8988T (cell line): ENCODE data around the gene MGME1.
"Not testable (repeated sequence)": the region's sequence is repeated elsewhere in the genome, so short reads cannot be mapped to it uniquely, and the experiment has no call there.

Source experiments
- DNase-seq: peaks from one replicate; pipeline ENCODE4 v3.0.0; 2011

The MGME1 gene

DNA sequence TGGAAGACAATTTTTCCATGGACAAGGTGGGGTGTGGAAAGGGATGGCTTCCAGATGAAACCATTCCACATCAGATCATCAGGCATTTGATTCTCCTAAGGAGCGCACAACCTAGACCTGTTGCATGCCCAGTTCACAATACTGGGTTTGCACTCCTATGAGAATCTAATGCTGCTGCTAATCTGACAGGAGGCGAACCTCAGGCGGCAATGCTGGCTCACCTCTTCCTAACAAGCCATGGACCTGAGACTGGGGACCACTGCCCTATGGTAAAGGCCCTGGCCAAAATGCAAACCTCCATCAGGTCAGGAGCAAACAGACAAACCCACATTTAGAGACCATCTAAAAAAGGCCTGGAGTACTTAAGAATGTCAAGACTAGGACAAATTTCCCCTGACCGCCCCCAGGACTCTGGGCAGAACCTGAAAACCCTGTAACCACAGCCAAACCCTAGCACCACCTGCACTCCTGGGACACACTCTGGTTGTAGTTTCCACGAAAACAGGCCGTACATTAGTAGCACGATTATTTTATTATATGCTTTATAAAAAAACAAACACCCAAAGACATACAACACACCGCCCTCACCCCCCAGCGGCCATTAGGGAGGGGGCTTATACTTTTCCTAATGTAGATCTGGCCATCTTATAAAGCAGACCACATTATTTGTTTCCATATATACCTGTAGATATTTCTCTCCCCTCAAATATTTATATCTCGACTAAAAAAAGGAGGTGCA, 27.6 kb upstream of the MGME1 start:
- DNase-seq, result no peak

DNA sequence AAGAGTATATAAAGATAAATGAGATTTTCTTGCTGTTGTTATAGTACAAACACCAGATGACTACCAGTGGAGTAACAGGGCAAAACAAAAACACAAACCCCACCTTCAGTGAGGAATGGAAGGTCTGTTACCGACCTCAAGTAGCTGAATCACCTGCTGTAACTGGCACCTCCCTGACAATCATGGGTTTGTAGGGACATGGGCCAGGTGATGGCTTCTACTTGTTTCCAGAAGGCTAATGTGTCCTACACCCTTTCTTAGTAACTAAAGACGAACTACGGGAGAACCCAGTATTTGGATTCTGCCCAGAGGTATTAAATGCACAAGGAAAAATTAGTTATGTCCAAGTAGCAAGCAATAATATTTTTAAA, 27.0 kb upstream of the MGME1 start:
- no peak for DNase-seq

DNA sequence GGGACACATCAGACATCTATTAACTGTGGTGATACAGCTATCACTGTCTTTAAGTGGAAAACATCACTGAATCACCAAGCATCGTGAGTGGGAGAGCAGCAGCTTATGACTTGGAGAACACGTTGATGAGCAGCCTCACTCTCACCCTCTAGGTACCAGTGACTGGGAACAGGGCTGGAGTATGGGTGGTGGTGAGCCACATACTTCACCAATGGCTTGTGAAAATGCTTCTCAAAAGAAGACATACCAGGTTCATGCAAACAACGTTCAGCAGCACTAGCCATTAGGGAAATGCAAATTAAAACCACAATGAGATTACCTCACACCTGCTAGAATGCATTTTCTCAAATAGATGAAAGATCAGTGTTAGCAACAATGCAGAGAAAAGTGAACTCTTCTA, 25.5 kb upstream of the MGME1 start:
- no peak for DNase-seq

DNA sequence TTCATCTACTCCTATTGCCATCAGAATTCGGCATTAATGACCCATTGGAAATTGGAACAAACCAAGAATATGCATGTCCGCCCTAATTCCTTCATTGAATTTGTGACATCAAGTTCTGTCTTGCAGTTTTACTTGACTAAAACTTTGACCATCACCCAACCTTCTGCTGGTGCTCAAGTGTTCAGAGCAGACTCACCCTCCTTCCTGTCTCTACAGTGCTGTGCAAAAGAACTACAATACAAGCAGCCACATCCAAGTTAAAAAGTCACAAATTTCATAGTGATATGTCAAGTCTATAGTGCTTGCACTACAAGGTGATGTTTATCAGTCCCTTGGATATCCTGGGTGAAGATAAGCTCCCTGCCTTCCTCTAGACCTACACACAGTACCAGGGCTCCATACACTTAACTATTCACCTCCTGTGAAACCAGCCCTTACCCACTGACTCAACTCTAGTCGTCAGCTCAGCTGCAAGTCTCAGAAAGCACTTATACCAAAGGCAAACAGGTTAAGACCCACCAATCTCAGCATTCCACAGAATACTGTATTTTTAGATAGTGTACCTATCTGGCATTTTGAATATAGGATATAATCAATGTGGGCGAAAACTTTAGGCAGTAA, 23.9 kb upstream of the MGME1 start:
- no peak for DNase-seq

DNA sequence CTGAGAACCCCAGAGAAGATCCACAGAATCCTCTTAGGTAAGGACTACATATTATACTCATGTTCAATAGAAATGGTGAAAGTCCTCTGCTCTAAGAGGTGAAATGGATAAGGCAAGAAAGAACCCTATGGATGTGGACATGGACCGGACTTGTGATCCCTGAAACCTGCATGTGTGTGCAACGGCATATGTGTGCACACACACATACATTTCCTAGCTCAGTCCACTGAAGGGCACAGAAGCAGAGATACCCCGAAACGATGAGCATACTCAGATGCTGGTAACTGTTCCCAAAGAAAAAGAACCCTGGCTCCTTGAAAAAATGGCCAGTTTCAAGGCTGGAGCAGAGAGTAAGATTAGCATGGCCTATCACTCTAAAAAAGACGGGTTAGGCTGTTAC, 22.8 kb upstream of the MGME1 start:
- no peak for DNase-seq

DNA sequence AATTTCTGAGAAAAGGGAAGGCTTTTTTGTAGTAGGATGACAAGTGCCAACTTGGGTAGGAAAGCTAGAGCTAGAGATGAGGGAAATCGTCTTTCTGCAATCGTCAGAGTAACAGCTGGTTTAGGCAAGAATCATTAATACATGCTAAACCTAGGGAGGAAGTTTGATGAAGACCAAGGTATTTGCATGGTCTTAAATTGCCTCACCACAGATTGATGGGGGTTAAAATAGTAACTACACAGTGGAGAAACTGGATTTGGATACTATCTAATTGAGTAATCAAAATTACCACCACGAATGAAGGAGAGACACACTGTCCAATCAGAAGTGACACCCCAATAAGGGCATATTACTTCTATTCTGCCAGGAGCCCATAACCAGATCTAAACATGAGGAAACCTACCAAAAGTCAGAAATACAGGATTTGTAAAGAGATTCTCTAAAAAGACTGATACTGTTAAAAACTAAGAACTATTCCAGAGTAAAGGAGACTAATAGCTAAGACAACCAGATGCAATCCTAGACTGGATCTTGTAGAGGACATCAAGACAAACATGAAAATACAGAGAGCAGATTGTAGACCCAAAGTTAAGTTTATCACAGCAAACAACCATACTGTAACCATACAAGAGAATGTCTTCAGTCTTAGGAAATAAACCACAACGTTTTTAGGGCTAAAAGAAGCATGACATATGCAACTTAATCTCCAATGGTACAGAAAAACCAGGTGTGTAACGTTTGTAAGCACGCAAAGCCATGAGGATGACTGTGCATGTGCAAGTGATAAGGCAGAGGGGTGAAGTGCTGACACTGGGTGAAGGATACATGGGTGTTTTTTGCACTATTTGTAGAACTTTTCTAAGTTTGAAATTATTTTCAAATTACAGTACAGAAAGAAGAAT, 22.0 kb upstream of the MGME1 start:
- no peak for DNase-seq

DNA sequence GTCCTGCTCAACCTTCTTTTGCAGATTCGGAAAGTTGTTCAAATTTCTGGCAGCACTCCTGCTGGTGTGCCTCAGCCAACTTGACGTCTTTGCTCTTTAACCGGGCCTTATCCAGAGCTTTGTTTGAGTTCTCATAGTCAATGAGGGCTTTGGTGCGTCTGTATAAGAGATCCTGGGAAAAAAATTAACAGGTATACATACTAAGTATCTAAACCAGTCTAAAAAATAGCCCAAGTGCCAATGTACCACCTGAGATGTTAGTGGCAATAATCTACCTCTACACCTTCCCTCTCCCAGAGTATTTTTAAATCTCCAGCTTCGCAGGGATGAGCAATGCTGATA, 21.4 kb upstream of the MGME1 start:
- no peak for DNase-seq

DNA sequence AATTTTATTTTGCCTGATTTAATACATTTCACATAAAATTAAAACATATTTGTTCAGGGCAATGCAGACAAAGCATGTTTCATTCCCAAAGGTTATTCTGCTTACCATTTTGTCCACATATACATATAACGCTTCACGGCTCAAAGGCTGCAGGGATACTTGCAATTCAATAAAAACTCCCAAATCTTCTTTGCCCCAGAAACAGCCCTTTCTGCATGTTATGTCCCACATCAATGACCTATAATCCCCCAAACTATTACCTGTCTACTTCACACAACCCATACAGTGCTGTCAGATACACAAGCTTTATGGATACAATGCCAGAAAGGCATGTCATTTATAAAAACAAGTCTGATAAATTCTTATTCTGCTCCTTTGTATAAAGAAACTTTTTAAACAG, 20.4 kb upstream of the MGME1 start:
- DNase-seq, result no peak

DNA sequence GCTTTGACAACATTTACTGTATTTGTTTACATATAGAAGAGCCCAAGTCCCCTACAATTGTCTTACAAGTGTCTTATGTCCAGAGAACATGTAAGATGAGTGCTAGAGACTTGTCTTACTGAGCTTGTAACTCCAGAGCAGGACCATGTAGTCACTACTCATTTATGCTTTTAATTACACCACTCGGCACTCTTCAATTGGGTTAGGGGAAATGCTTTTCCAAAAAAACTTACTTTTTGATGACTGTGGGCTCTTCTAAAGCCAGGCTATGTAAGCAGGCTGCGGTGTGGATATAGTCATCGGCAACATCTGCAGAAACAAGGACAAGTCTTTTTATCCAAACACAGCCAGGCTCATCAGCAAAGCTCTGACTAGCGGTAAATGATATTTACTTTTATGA, 18.9 kb upstream of the MGME1 start:
- DNase-seq, result no peak

DNA sequence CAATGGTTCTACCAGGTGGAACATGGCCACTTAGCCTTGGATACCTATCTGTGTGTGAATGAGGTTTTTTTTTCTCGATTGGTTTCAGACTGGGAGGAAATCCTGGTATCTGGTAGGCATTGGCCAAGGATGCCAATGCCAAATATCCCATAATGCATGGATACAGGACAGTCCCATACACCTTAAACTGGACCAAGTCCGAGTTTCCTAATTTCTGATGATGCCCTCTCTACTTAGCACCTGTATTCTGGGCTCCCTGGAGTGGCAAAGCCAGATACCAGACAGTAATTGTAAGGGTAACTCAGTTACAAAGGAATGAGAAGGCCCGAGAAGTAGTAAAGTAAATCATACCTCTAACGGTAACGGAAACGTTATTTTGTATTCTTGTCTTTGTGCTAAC, 18.1 kb upstream of the MGME1 start:
- no peak for DNase-seq

DNA sequence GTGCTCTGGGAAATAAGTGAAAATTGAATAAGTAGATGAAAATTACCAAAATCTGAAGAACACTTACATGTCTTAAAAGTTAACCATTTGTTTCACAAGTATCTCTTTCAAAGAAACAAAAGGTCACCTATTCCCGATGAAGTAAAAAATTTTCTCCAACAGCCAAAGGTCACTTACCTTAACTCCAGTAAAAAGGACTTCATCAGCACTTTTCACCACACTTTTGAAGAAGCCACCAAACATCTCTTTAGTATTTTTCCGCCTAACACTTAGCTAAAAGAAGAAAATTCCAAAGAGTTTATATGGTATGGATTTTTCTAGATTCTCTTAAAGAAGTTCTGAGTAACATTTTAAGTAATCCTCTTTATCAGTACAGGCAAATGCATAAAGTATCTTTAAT, 17.5 kb upstream of the MGME1 start:
- DNase-seq, result no peak

DNA sequence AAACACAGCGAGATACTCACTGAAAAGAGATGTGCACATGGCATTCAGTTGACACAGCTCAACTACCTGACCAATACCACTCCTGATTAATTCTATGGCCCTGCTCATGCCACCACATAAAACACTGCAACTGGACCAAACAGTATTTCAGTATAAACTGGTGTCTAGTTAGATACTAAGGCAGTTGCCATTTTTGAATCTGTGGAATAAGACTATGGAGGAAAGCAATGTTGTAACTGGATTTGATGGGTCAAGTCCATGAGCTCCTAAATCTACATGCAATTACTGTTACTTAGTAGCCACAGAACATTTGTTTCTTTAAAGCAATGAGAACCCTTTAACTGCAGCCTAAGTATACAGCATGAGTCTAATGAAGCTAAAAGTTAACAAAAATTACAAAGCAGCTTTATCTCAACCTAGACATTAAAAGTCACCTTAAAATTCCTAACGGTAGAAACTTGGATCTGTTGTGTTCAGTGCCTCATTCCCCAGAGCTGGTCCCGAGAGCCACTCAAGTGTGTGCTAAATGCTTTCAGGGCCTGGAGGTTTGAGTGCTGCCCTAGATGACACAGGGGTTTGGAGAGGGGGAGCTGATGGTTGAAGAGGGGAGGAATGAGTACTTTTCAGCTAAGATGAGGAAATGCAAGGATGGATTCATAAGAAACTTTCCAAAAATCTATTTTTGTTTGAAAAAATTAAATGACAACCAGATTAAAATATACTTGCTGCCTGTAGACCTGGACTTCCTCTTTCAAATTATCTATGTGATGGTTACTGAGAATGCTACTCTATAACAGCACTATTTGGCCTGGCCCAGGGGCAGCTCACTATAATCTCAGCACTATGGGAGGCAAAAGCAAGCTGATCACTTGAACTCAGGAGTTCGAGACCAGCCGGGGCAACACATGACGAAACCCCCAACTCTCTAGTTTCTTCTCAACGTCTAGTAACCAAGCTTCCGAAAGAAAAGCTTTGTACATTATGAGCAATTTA, 15.8 kb upstream of the MGME1 start:
- no peak for DNase-seq

DNA sequence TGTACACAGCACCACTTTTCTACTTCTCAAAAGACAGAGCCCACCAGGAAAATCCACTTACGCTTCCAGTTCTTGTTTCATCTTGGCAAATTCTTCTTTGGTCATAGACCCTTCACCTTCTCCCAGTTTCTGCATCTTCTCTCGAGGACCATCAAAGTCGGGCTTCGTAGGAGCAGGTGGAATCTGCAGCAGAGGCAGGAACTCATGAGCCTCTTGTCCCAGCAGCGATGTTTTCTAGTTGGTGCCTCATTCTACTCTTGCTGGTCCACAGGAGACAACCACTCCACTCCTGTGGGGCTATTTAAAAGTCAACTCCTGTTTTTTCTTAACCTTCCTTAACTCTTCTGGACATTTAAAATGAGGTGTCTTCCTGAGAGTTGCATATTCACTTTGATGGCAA, 14.9 kb upstream of the MGME1 start:
- no peak for DNase-seq

DNA sequence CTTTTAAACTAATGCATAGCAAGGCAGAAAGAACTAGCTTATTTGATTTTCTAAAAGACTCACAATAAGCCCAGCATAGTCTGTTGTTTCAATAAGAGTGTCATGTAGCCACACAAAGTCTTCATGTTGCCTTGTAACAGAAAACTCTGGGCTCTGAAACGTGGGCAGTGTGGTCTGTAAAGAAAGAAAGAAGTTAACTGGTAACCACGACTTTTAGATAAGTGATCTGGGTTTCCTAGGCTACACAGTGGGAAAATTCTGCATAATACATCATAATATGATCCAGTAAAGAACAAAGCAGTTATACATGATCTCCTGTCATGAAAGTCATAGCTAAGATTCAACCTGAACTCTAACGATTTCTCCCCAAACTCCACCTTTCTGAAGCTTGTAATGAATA, 13.5 kb upstream of the MGME1 start:
- no peak for DNase-seq

DNA sequence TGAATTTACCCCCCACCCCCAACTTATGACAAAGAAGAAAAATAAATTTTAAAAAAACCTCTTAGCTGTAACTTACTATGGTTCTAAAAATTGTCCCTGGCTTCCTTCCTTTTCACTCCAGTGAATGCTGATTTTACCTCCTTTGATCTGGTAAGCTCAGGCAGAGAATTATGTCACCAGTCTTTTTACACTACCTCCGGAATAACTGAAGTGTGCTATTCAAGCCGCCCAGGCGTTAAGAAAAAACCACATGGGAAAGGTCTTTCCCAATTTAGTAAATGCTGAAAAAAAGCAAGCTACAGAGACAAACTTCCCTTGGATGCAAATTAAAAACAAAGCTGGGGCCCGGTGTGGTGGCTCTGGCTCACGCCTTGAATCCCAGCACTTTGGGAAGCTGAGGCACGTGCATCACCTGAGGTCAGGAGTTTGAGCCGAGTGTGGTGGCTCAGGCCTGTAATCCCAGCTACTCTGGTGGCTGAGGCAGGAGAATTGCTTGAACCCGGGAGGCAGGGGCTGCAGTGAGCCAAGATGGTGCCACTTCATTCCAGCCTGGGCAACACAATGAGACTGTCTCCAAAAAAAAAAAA, 12.6 kb upstream of the MGME1 start:
- no peak for DNase-seq

DNA sequence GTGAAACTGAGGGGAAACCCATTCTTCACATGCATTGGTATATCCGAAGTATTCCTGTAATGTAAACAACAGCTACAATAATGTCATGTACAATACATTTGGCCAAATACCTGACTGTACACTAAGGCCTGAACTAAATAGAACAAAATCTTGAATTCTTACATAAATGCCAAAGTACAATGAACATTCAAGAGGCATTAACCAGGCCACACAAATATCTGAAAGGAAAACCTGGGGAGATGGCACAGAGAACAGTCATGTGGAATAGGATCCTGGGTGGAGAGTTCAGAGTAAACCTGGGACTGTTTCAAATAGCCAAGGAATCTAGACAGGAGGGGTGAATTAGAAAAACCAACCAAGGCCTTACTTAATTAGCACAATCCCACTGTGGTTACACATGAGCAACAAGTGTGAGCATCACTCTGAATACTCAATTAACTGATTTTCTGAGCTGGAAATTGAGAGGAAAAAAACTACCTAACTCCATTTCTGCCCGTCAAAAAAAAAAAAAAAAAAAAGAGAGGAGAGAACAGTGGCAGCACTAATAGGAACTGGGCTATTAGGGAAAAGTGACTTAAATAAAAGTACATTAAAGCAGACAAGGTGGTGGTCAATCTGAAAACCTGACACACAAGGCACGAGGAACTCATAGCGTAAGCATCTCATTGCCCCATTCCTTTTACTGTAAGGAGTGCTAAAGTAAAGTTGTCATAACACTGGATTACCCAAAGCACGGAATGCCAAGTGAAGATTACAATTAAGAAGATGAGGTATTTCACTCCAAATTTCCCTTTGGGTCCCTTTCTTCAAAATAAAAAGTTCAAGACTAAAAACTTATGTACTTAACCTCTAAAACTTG, 11.1 kb upstream of the MGME1 start:
- no peak for DNase-seq

DNA sequence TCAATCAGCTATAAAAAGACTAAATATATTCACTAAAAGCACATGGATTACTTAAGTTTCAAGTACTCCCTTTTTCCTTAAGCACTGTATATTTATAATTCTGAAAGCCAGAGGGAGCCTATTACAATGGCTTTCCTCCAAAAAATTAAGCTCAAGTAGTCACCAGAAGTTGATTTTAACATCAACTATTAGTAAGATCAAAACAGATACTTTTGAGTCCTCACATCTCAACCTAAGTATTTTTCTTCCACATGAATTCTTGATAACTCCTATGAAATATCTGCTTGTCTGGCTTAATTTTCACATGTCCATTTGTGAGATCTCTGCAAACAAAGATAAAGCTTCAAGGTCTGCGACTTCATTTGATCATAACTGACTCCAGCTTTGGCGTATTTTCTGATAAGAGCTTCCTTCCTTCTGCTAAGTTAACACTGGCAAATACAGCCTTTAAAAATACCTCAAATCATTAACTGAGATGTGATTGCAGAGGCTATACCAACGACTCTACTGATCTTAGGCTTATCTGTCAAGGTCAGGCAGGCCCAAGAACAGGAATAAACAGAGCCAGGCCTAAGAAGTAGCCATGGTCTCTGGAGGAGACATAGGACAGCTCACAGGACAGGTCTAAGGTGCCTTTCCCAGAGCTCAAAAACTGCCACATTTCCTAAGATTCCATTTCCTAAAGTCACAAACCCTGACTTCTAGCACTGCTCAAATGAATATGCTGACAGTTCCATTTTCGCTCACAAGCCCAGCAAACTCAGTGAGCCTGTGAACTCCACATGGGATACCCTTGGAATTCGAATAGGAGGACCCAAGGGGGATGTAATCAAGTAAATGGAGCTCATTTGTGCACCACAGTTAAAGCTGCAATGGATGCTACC, 10.2 kb upstream of the MGME1 start:
- DNase-seq, result no peak

DNA sequence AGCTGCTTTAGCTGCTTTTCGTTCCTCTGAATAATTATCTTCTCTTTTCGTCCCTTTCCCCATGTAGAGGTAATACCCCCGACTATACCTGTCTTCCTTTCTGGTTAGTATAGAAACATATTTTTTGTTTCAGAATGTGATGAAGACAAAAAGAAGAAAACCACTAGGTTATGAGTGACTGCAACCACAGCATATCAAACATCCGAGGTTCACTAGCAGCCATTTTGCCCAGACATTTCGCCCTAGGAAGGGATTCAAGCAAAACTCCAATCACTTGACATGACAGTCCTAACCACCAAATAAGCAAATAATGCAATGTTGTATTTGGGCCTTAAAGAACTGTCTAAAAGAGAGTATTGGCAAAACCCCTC, 9.6 kb upstream of the MGME1 start:
- DNase-seq, result no peak

DNA sequence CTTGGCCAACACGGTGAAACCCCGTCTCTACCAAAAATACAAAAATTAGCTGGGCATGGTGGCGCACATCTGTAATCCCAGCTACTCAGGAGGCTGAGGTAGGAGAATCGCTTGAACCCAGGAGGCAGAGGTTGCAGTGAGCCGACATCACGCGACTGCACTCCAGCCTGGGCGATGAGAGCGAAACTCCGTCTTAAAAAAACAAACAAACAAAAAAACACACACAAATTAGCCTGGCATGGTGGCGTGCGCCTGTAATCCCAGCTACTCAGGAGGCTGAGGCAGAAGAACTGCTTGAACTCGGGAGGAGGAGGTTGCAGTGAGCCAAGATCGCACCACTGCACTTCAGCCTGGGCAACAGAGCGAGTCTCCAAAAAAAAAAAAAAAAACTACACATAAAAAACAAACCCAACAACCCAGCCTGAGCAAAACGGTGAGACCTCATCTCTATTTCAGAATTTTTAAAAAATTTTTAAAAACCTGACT, 8.4 kb upstream of the MGME1 start:
- not testable (repeated sequence) for DNase-seq

DNA sequence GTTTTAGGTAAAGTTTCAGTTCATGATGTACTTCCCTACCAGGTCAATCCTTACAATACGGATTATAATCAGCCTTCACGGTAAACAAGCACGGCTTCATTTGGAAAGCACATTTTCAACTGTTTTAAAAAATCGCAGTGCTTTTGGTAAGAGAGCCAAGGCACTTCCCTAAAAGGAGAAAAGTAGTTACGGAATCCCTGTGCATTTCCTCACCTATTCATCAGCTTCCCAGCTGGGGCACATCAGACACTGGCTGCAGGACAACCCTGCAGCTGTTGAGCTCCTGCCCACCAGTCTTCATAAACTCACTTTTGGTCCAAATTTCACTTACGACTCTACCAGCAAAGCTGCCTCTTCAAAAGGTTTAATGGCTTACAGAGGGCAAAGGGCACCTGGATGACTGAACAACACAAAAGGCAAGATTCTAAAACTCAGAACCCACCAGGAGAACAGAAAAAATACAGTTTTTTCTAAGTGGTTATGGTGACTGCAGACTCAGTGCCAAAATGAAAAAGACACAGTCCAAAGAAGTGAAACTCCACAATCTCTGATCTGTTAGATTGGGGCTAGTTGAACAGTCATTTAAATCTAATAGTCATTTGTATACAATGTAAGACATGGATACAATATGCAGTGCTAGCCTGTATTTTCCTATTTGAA, 7.8 kb upstream of the MGME1 start:
- no peak for DNase-seq
